Endothelial cell of umbilical vein (primary cell): ENCODE data around the gene XXYLT1. TPM values are rescaled to one million over a fixed set of nuclear protein-coding genes. Genes with fewer than 3 reads are reported as not detected.

Experiments used
- BruUV-seq: library from RNA; stranded (reverse); fragments of 400-500 nt; replicated peaks from 2 replicates; lab custom pipeline; 2021; lab: Mats Ljungman, UMichigan
- CTCF ChIA-PET: fragments of 300-600, 350-600 bp; sonication (Branson Sonifier 250); formaldehyde crosslinking; loops from one replicate; lab custom pipeline; 2021; ENCODE audit warnings: antibody characterized with exemption, inconsistent platforms; lab: Charles Lee
- POLR2A ChIA-PET: fragments of 300-600, 350-600 bp; sonication (Branson Sonifier 250); formaldehyde crosslinking; loops from one replicate; lab custom pipeline; 2021; ENCODE audit warnings: antibody characterized with exemption, inconsistent platforms; lab: Charles Lee
- DNase-seq: peaks from one replicate; pipeline ENCODE4 v3.0.0-alpha.2; 2011; ENCODE audit warnings: low read depth, low spot score
- FAIRE-seq: peaks from 2 replicates; lab custom pipeline; 2011; peaks lifted over from hg19 to GRCh38; lab: Jason Lieb, UNC
- H2AFZ ChIP-seq: 2 replicates; pipeline ENCODE4 v1.6.0; 2012; ENCODE audit warnings: low read depth, low read length, control low read depth, inconsistent platforms
- H3K27ac ChIP-seq: 2 replicates; pipeline ENCODE4 v1.5.1; 2011; ENCODE audit warnings: low read depth, mild to moderate bottlenecking, control low read depth, low read length, moderate library complexity; ENCODE audit not compliant: insufficient read depth
- H3K27me3 ChIP-seq, 2 experiments: 2 replicates each; pipeline versions ENCODE4 v1.6.0 to v1.6.1; 2011; ENCODE audit warnings: low read length in 2 of 2, mixed read lengths in 1 of 2; ENCODE audit not compliant: control insufficient read depth in 2 of 2, insufficient read depth in 2 of 2
- H3K36me3 ChIP-seq, 2 experiments: 2 replicates in 1 of 2; 3 replicates in 1 of 2; pipeline ENCODE4 v1.5.1; 2011; ENCODE audit warnings: low read length in 2 of 2, mild to moderate bottlenecking in 1 of 2, moderate library complexity in 1 of 2; ENCODE audit not compliant: control insufficient read depth in 2 of 2, insufficient read depth in 2 of 2; ENCODE audit errors: extremely low read depth in 1 of 2
- H3K4me1 ChIP-seq: 3 replicates; pipeline ENCODE4 v1.5.1; 2011; ENCODE audit warnings: mild to moderate bottlenecking, low read length; ENCODE audit not compliant: control insufficient read depth, insufficient read depth; ENCODE audit errors: extremely low read depth
- H3K4me2 ChIP-seq: 2 replicates; pipeline ENCODE4 v1.6.1; 2011; ENCODE audit warnings: low read length, control low read depth, mixed read lengths; ENCODE audit not compliant: insufficient read depth
- H3K4me3 ChIP-seq, 3 experiments: fragments of 200-600 bp in 1 of 3; sonication (generic), shearing (Covaris generic) in 1 of 3; replicated peaks in 1 of 3; 2 replicates each; pipeline ENCODE4 v1.5.1; 2011 to 2016; ENCODE audit warnings: control low read depth in 3 of 3, low read length in 3 of 3, mild to moderate bottlenecking in 2 of 3, inconsistent platforms in 1 of 3, low read depth in 1 of 3, moderate library complexity in 1 of 3; ENCODE audit not compliant: insufficient read depth in 1 of 3
- H3K79me2 ChIP-seq: 2 replicates; pipeline ENCODE4 v1.6.0; 2012; ENCODE audit warnings: low read length, inconsistent platforms; ENCODE audit not compliant: control insufficient read depth, insufficient read depth
- H3K9ac ChIP-seq: replicated peaks from 2 replicates; pipeline ENCODE3; 2011; ENCODE audit warnings: low read length, control low read depth; ENCODE audit not compliant: insufficient read depth; ENCODE audit errors: extremely low read depth
- H3K9me1 ChIP-seq: replicated peaks from 3 replicates; pipeline ENCODE4 v1.6.0; 2011; ENCODE audit warnings: mild to moderate bottlenecking, low read length; ENCODE audit not compliant: control insufficient read depth, insufficient read depth; ENCODE audit errors: extremely low read depth
- H3K9me3 ChIP-seq: replicated peaks from 2 replicates; pipeline ENCODE4 v1.5.1; 2012; ENCODE audit warnings: low read length, inconsistent platforms; ENCODE audit not compliant: control insufficient read depth, insufficient read depth
- H4K20me1 ChIP-seq: replicated peaks from 2 replicates; pipeline ENCODE3; 2011; ENCODE audit warnings: mild to moderate bottlenecking, low read length; ENCODE audit not compliant: control insufficient read depth, insufficient read depth; ENCODE audit errors: extremely low read depth
- EZH2 ChIP-seq: IDR thresholded peaks from 2 replicates; pipeline ENCODE4 v1.6.1; 2012; ENCODE audit warnings: borderline replicate concordance, low read depth, mild to moderate bottlenecking, moderate library complexity, low read length, inconsistent platforms; ENCODE audit not compliant: severe bottlenecking
- FOS ChIP-seq: IDR thresholded peaks from 2 replicates; pipeline ENCODE4 v1.6.1; 2011; ENCODE audit warnings: mild to moderate bottlenecking, low read length, moderate library complexity, borderline replicate concordance; ENCODE audit not compliant: insufficient read depth
- GATA2 ChIP-seq: IDR thresholded peaks from 2 replicates; pipeline ENCODE4 v1.7.0; 2011; ENCODE audit warnings: low read depth, mild to moderate bottlenecking, moderate library complexity, mixed read lengths, low read length; ENCODE audit not compliant: insufficient read length, insufficient read depth
- JUN ChIP-seq: IDR thresholded peaks from 2 replicates; pipeline ENCODE4 v1.6.1; 2011; ENCODE audit warnings: borderline replicate concordance, low read depth; ENCODE audit not compliant: insufficient read length, insufficient read depth
- MYC ChIP-seq: IDR thresholded peaks from one replicate; pipeline ENCODE4 v1.6.1; 2011; ENCODE audit warnings: mild to moderate bottlenecking, low read depth, low read length
- POLR2A ChIP-seq: IDR thresholded peaks from 2 replicates; pipeline ENCODE4 v1.6.1; 2012; ENCODE audit warnings: low read depth, mild to moderate bottlenecking, control low read depth, low read length
- POLR2AphosphoS5 ChIP-seq: IDR thresholded peaks from 2 replicates; pipeline ENCODE4 v1.6.1; 2012; ENCODE audit warnings: low read depth, mild to moderate bottlenecking, control low read depth, low read length, moderate library complexity; ENCODE audit not compliant: insufficient read depth
- dilution Hi-C: fragments of 300-500 bp; cut with MboI; formaldehyde crosslinking; loops from one replicate; pipeline ENCODE4 v1.15.0; 2019; ENCODE audit warnings: low sequenced_read_pairs; ENCODE audit not compliant: extremely low pct_ligation_motif_present
- intact Hi-C: fragments of 100-400 bp; cut with micrococcal nuclease; formaldehyde crosslinking; loops from one replicate; pipeline ENCODE4 v1.10.0; 2022
- polyA plus RNA-seq, 4 experiments: library from polyadenylated mRNA; depleted of rRNA in 3 of 4; stranded (reverse) in 3 of 4; unstranded in 1 of 4; fragments of >200 nt; gene quantifications; 2 replicates each; pipeline versions ENCODE4 v1.2.1 to v1.2.3, GENCODE V29; 2011 to 2012; ENCODE audit warnings: missing spikeins in 1 of 4
- total RNA-seq: library from RNA; stranded (reverse); gene quantifications from 2 replicates; pipeline ENCODE4 v1.2.3, GENCODE V29; 2021
- TF ChIP-seq, protein P1 (sequence below): IDR thresholded peaks from 2 replicates; pipeline ENCODE4 v1.6.1; 2011; ENCODE audit not compliant: insufficient read depth, insufficient read length
- TF ChIP-seq, protein P2 (sequence below), 2 donors: IDR thresholded peaks; 1 replicate in 1 of 2; 2 replicates in 1 of 2; pipeline ENCODE4 v1.5.1; 2011; ENCODE audit warnings: low read length in 2 of 2, mild to moderate bottlenecking in 2 of 2, moderate library complexity in 2 of 2, control low read depth in 1 of 2, inconsistent platforms in 1 of 2, low read depth in 1 of 2; ENCODE audit not compliant: insufficient read depth in 1 of 2; ENCODE audit errors: extremely low read depth in 1 of 2

XXYLT1 gene
- total and polyA plus RNA-seq, 2 donors (not counting 3 experiments of a cell fraction or from before 2014, with no cell fraction given) = 54.4 to 78.1 TPM

DNA sequence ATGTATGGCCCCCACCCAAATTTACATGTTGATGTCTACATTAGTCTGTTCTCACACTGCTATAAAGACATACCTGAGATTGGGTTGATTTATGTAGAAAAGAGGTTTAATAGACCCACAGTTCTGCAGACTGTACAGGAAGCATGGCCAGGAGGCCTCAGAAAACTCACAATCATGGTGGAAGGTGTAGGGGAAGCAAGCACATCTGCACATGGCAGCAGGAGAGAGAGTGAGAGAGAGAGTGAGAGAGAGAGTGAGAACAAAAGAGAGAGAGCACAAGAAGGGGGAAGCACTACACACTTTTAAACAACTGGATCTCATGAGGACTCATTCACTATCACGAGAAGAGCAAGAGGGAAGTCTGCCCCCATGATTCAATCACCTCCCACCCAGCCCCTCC lies 130.5 kb downstream of the XXYLT1 start:
- no TSS peak for BruUV-seq
- peak overlapping the region; percentile 53 for H3K9ac ChIP-seq
- H3K79me2 ChIP-seq = no peaks in the 10 kb centered on the region
- peaks cover 27% of the 10 kb centered on the region for H3K4me1 ChIP-seq
- DNase-seq (no peak), FAIRE-seq (no peak)
- POLR2A ChIA-PET = interaction anchor here (1.1 to 1.6 kb wide), 2 partner anchors 12 to 451 kb away, joined by 3 to 5 read pairs; no protein-coding TSS in a partner anchor
- no peaks in the 10 kb centered on the region for H4K20me1 ChIP-seq
- no peak overlapping the region for H3K4me2 ChIP-seq
- H2AFZ ChIP-seq = no peak overlapping the region
- peaks cover 3% of the 10 kb centered on the region for H3K9me3 ChIP-seq
- intact Hi-C loops (no loop called here), dilution Hi-C loops (no loop called here)
- H3K27ac ChIP-seq = peak overlapping the region; percentile 92
- H3K4me3 ChIP-seq = no peak overlapping the region
- H3K36me3 ChIP-seq = no peaks in the 10 kb centered on the region
- CTCF ChIA-PET = interaction anchor here (1.0 kb wide), 1 partner anchor 10 kb away, joined by 3 read pairs; no protein-coding TSS in a partner anchor
- TF ChIP-seq MYC = no peak
- no peak for TF ChIP-seq POLR2A
- TF ChIP-seq, protein P1, sequence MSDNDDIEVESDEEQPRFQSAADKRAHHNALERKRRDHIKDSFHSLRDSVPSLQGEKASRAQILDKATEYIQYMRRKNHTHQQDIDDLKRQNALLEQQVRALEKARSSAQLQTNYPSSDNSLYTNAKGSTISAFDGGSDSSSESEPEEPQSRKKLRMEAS = no peak
- TF ChIP-seq FOS = no peak
- TF ChIP-seq POLR2AphosphoS5 = no peak
- no peak for TF ChIP-seq GATA2
- TF ChIP-seq JUN = no peak
- TF ChIP-seq EZH2 = no peak
- TF ChIP-seq, protein P2, sequence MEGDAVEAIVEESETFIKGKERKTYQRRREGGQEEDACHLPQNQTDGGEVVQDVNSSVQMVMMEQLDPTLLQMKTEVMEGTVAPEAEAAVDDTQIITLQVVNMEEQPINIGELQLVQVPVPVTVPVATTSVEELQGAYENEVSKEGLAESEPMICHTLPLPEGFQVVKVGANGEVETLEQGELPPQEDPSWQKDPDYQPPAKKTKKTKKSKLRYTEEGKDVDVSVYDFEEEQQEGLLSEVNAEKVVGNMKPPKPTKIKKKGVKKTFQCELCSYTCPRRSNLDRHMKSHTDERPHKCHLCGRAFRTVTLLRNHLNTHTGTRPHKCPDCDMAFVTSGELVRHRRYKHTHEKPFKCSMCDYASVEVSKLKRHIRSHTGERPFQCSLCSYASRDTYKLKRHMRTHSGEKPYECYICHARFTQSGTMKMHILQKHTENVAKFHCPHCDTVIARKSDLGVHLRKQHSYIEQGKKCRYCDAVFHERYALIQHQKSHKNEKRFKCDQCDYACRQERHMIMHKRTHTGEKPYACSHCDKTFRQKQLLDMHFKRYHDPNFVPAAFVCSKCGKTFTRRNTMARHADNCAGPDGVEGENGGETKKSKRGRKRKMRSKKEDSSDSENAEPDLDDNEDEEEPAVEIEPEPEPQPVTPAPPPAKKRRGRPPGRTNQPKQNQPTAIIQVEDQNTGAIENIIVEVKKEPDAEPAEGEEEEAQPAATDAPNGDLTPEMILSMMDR (IDR thresholded peaks at IDR 0.05; ENCODE audit: extremely low read depth in 1 of 2, insufficient read depth in 1 of 2, low read depth in 1 of 2, low read length in 2 of 2) = no peak
- no peaks in the 10 kb centered on the region for H3K9me1 ChIP-seq
- no peaks in the 10 kb centered on the region for H3K27me3 ChIP-seq
